Uterus (tissue), 2 donors: ENCODE data around the gene GDPD1.
"Not testable (repeated sequence)": the region's sequence is repeated elsewhere in the genome, so short reads cannot be mapped to it uniquely, and the experiment has no call there.

Experiments used
- POLR2A ChIP-seq, 2 donors: fragments of 450-650 bp; IDR thresholded peaks; one replicate each; pipeline ENCODE4 v1.6.1; 2016; ENCODE audit warnings: antibody characterized with exemption in 2 of 2, mild to moderate bottlenecking in 1 of 2, moderate library complexity in 1 of 2
- TF ChIP-seq, protein P1 (sequence below), 4 experiments: fragments of 200-600 bp in 2 of 4; fragments of 450-650 bp in 2 of 4; sonication (generic) in 2 of 4; IDR thresholded peaks; one replicate each; pipeline ENCODE4 v1.5.1; 2016 to 2019; ENCODE audit warnings: antibody characterized with exemption in 4 of 4, mild to moderate bottlenecking in 2 of 4, moderate library complexity in 1 of 4

DNA sequence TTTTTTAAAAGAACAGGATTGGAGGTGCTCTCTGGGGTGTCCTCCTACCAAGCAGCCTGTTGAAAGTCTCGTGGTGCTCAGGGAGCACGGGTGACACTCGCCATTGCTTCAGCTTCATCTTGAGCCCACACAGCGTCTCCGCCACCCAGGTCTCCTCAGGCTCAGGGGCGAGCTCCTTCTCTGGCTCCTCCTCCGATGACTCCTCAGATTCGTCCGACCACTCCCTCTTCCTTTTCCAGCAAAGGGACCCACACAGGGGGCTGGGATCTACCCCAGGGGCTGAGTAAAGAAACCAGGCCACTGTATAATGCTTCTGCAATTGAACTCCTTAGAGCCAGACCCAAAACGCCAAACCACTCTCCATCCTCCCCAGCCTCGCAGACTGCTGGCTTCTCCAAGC lies 40.7 kb upstream of the GDPD1 start:
- TF ChIP-seq, protein P1, sequence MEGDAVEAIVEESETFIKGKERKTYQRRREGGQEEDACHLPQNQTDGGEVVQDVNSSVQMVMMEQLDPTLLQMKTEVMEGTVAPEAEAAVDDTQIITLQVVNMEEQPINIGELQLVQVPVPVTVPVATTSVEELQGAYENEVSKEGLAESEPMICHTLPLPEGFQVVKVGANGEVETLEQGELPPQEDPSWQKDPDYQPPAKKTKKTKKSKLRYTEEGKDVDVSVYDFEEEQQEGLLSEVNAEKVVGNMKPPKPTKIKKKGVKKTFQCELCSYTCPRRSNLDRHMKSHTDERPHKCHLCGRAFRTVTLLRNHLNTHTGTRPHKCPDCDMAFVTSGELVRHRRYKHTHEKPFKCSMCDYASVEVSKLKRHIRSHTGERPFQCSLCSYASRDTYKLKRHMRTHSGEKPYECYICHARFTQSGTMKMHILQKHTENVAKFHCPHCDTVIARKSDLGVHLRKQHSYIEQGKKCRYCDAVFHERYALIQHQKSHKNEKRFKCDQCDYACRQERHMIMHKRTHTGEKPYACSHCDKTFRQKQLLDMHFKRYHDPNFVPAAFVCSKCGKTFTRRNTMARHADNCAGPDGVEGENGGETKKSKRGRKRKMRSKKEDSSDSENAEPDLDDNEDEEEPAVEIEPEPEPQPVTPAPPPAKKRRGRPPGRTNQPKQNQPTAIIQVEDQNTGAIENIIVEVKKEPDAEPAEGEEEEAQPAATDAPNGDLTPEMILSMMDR (IDR thresholded peaks at IDR 0.05): not testable (repeated sequence)
- TF ChIP-seq POLR2A (IDR thresholded peaks at IDR 0.05): not testable (repeated sequence)
